Keratinocyte (primary cell): ENCODE data around the gene CASKIN2. TPM values are rescaled to one million over a fixed set of nuclear protein-coding genes. Genes with fewer than 3 reads are reported as not detected.

Experiments used
- DNase-seq: peaks from one replicate; pipeline ENCODE4 v3.0.0-alpha.2; 2011; ENCODE audit warnings: low read depth, missing footprints, low spot score
- FAIRE-seq: peaks from 2 replicates; lab custom pipeline; 2011; peaks lifted over from hg19 to GRCh38; lab: Jason Lieb, UNC
- H2AFZ ChIP-seq: 2 replicates; pipeline ENCODE4 v1.6.0; 2012; ENCODE audit warnings: low read length, control low read depth, inconsistent platforms; ENCODE audit not compliant: control insufficient read depth
- H3K27ac ChIP-seq: 2 replicates; pipeline ENCODE4 v1.5.1; 2011; ENCODE audit warnings: low read length; ENCODE audit not compliant: control insufficient read depth, insufficient read depth
- H3K27me3 ChIP-seq: 3 replicates; pipeline ENCODE4 v1.6.0; 2011; ENCODE audit warnings: low read length; ENCODE audit not compliant: control insufficient read depth, insufficient read depth; ENCODE audit errors: extremely low read depth
- H3K36me3 ChIP-seq, 2 experiments: 2 replicates in 1 of 2; 3 replicates in 1 of 2; pipeline ENCODE4 v1.5.1; 2011; ENCODE audit warnings: low read length in 2 of 2, mild to moderate bottlenecking in 1 of 2; ENCODE audit not compliant: control insufficient read depth in 2 of 2, insufficient read depth in 2 of 2; ENCODE audit errors: extremely low read depth in 1 of 2
- H3K4me1 ChIP-seq: 3 replicates; pipeline ENCODE4 v1.5.1; 2011; ENCODE audit warnings: low read length; ENCODE audit not compliant: control insufficient read depth, insufficient read depth; ENCODE audit errors: extremely low read depth
- H3K4me2 ChIP-seq: 3 replicates; pipeline ENCODE4 v1.6.0; 2011; ENCODE audit warnings: low read depth, low read length; ENCODE audit not compliant: control insufficient read depth, insufficient read depth; ENCODE audit errors: extremely low read depth
- H3K4me3 ChIP-seq, 3 experiments: fragments of 200-600 bp in 1 of 3; sonication (generic) in 1 of 3; 2 replicates in 2 of 3; 3 replicates in 1 of 3; pipeline ENCODE4 v1.5.1; 2011 to 2016; ENCODE audit warnings: low read length in 3 of 3, mild to moderate bottlenecking in 3 of 3, control low read depth in 2 of 3, inconsistent platforms in 1 of 3, low read depth in 1 of 3, mixed read lengths in 1 of 3, mixed run types in 1 of 3, moderate library complexity in 1 of 3; ENCODE audit not compliant: control insufficient read depth in 2 of 3, insufficient read depth in 2 of 3; ENCODE audit errors: extremely low read depth in 1 of 3
- H3K79me2 ChIP-seq: 2 replicates; pipeline ENCODE4 v1.6.0; 2012; ENCODE audit warnings: low read length; ENCODE audit not compliant: control insufficient read depth, insufficient read depth
- H3K9ac ChIP-seq: 3 replicates; pipeline ENCODE4 v1.6.0; 2011; ENCODE audit warnings: low read length; ENCODE audit not compliant: control insufficient read depth, insufficient read depth; ENCODE audit errors: extremely low read depth
- H3K9me1 ChIP-seq: 3 replicates; pipeline ENCODE4 v1.6.0; 2011; ENCODE audit warnings: low read length; ENCODE audit not compliant: control insufficient read depth, insufficient read depth; ENCODE audit errors: extremely low read depth
- H3K9me3 ChIP-seq: 2 replicates; pipeline ENCODE4 v1.5.1; 2012; ENCODE audit warnings: low read depth, low read length; ENCODE audit not compliant: control insufficient read depth
- H4K20me1 ChIP-seq: 3 replicates; pipeline ENCODE4 v1.6.0; 2011; ENCODE audit warnings: low read length; ENCODE audit not compliant: control insufficient read depth, insufficient read depth; ENCODE audit errors: extremely low read depth
- CTCF ChIP-seq, 3 experiments: IDR thresholded peaks in 1 of 3; conservative IDR thresholded peaks in 1 of 3; optimal IDR thresholded peaks in 1 of 3; 2 replicates in 2 of 3; 3 replicates in 1 of 3; pipeline versions ENCODE3 to v1.5.1; 2011; ENCODE audit warnings: low read length in 3 of 3, mild to moderate bottlenecking in 3 of 3, moderate library complexity in 2 of 3, control low read depth in 1 of 3, inconsistent platforms in 1 of 3; ENCODE audit not compliant: insufficient read depth in 2 of 3; ENCODE audit errors: extremely low read depth in 1 of 3
- EZH2 ChIP-seq: IDR thresholded peaks from one replicate; pipeline ENCODE4 v1.6.1; 2012; ENCODE audit warnings: inconsistent platforms, mild to moderate bottlenecking, low read length, moderate library complexity
- dilution Hi-C: fragments of 300-500 bp; cut with MboI; formaldehyde crosslinking; loops from one replicate; pipeline ENCODE4 v1.7.0; 2020; ENCODE audit warnings: low sequenced_read_pairs; ENCODE audit not compliant: extremely low pct_ligation_motif_present
- polyA plus RNA-seq, 5 experiments: library from polyadenylated mRNA; depleted of rRNA in 3 of 5; stranded (reverse) in 3 of 5; stranded (forward) in 1 of 5; unstranded in 1 of 5; fragments of >200 nt; gene quantifications; 1 replicate in 1 of 5; 2 replicates in 3 of 5; 3 replicates in 1 of 5; pipeline versions ENCODE4 v1.2.1 to v1.2.3, GENCODE V29; 2011 to 2012; ENCODE audit warnings: missing spikeins in 2 of 5, low read depth in 1 of 5, low replicate concordance in 1 of 5

The CASKIN2 gene
- polyA plus RNA-seq, 1 donor (not counting 4 experiments of a cell fraction or from before 2014, with no cell fraction given), result 3.7 TPM

- dilution Hi-C loops, result no loop called here
- TF ChIP-seq EZH2 (no peak), CTCF (optimal IDR thresholded peaks at IDR 0.05 in 1 of 3, IDR thresholded peaks at IDR 0.05 in 1 of 3, conservative IDR thresholded peaks at IDR 0.05 in 1 of 3; ENCODE audit: extremely low read depth in 1 of 3, insufficient read depth in 2 of 3, low read length in 3 of 3) (no peak)
- peak overlapping the region; percentile 60 for H3K4me2 ChIP-seq
- H3K4me3 ChIP-seq, result peak overlapping the region in 1 of 3 experiments; percentile 40
- peaks cover 40% of the 10 kb centered on the region for H3K4me1 ChIP-seq
- peaks cover 4 to 20% of the 10 kb centered on the region in 2 experiments for H3K36me3 ChIP-seq
- peaks cover 11% of the 10 kb centered on the region for H4K20me1 ChIP-seq
- H3K9ac ChIP-seq, result peak overlapping the region; percentile 15
- H2AFZ ChIP-seq, result no peak overlapping the region
- peaks cover 7% of the 10 kb centered on the region for H3K9me1 ChIP-seq
- no peaks in the 10 kb centered on the region for H3K9me3 ChIP-seq
- DNase-seq, result no peak
- peak overlapping the region; percentile 6 for H3K27ac ChIP-seq
- no peaks in the 10 kb centered on the region for H3K27me3 ChIP-seq
- FAIRE-seq, result no peak
- H3K79me2 ChIP-seq, result peaks cover 28% of the 10 kb centered on the region
Measured at GRCh38 chr17:75513641-75514000, 1.7 kb downstream of the CASKIN2 start.

DNA sequence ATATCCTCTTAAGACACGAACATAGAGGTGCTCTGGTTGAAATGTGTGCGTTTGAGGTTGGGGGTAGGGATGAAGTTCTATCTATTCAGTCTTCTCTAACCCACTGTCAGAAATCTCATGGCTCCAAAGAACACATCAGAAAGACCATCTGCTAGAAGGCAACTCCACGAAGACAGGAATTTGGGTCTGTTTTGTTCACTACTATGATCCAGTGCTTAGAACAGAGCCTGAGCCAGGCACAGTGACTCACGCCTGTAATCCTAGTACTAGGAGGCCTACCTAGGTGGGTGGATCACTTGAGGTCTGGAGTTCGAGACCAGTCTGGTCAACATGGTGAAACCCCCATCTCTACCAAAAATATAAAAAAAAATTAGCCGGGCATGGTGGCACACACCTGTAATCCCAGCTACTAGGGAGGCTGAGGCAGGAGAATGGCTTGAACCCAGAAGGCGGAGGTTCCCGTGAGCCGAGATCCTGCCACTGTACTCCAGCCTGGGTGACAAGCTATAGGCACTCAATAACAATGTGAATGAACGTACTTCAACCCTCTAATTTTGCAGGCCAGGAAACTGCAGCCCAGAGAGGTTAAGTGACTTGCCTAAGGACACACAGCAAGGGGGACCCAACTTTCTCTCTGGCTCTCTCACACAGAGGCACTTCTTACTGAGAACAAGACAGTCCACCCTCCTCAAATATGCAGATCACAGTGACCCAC is 2.3 kb downstream of the CASKIN2 start:
- H2AFZ ChIP-seq, result no peak overlapping the region
- H3K4me2 ChIP-seq, result no peak overlapping the region
- H3K4me1 ChIP-seq, result peaks cover 40% of the 10 kb centered on the region
- no peak for DNase-seq
- no peak overlapping the region for H3K27ac ChIP-seq
- no peak overlapping the region for H3K9ac ChIP-seq
- dilution Hi-C loops, result no loop called here
- no peaks in the 10 kb centered on the region for H3K9me3 ChIP-seq
- TF ChIP-seq EZH2, result no peak
- no peak for TF ChIP-seq CTCF (optimal IDR thresholded peaks at IDR 0.05 in 1 of 3, IDR thresholded peaks at IDR 0.05 in 1 of 3, conservative IDR thresholded peaks at IDR 0.05 in 1 of 3; ENCODE audit: extremely low read depth in 1 of 3, insufficient read depth in 2 of 3, low read length in 3 of 3)
- H3K9me1 ChIP-seq, result peaks cover 7% of the 10 kb centered on the region
- FAIRE-seq, result peak; percentile 9
- H3K4me3 ChIP-seq, result no peak overlapping the region
- H3K79me2 ChIP-seq, result peaks cover 28% of the 10 kb centered on the region
- peaks cover 2 to 23% of the 10 kb centered on the region in 2 experiments for H3K36me3 ChIP-seq
- H4K20me1 ChIP-seq, result peaks cover 11% of the 10 kb centered on the region
- H3K27me3 ChIP-seq, result no peaks in the 10 kb centered on the region
